Stimulated activated CD8-positive, alpha-beta memory T cell treated with anti-CD3 and anti-CD28 coated beads, Interleukin-12 subunit alpha, Interleukin-12 subunit beta, amount 100 ng/mL, for 24 hours (primary cell): ENCODE results near the gene MVB12B.

Experiments used
- DNase-seq: peaks from one replicate; pipeline ENCODE4 v3.0.0-alpha.2; 2020; ENCODE audit errors: extremely low read depth

Gene MVB12B

DNA sequence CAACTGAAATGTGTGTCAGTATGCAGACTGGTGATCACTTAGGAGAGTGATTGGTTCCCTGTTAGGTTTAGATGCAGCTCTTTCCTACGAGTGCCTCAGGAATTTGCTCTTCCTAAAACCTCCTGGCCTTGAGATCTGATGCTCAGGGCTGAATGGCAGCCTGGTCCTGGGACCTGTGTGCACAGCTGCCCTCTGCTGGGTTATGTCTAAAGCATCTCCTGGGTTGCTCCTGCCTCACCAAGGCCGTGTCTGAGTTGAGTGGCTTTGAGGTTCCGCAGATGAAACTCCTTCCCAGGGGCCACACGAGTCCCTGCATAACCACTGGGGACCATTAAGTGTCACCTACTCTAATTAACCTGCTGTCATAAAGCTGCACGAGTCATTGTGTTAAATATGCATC is 59.5 kb downstream of the MVB12B start:
- no peak for DNase-seq

DNA sequence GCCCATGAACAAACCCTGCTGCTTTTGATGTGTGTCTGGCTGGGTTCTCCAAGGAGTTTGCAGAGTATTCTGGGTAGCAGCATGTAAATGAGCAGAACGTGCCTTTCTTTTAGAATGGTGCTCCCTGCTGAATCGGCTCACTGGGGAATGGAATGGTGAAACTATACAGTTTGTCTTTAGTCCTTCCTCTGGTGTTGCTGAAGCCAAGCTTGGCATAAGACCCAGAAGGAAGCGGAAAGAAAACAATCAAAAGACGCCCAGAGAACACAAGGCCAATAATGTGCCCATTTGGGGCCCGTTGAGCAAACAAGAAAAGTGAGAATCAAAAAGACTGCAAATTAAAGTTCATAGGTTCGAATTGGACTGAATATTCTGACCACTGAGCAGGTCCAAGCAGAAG is 60.1 kb downstream of the MVB12B start:
- no peak for DNase-seq

- DNase-seq: no peak
These were observed 62.5 kb downstream of the MVB12B start for GRCh38 chr9:126388964-126389708.

DNA sequence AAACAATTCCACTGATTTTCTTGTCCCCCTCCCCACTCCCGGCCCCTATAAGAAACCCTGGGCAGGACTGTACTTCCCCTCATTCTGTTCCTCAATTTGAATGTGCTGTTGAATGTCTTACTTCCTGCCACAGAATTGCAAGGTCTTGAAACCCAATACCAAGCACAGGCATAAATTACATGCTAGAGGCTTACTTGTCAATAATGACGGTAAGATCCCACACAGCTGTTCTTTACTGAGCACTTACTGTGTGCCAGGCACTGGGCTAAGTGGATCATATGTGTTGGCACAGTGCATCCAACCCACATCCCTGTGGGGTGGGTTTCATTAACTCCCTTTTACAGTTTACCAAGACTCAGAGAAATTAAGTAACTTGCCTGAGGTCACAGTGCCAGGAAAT is 63.4 kb downstream of the MVB12B start:
- no peak for DNase-seq

- no peak for DNase-seq
These were observed 64.3 kb downstream of the MVB12B start for GRCh38 chr9:126390923-126391322.

- no peak for DNase-seq
These were observed 65.4 kb downstream of the MVB12B start for GRCh38 chr9:126391713-126392661.

GRCh38 chr9:126392662-126393371 is 66.2 kb downstream of the MVB12B start:
- DNase-seq: no peak

GRCh38 chr9:126393876-126394275 is 67.2 kb downstream of the MVB12B start:
- no peak for DNase-seq

- no peak for DNase-seq
These were observed 68.2 kb downstream of the MVB12B start for GRCh38 chr9:126394802-126395201.

- no peak for DNase-seq
These were observed 69.0 kb downstream of the MVB12B start for GRCh38 chr9:126395439-126396212.

- peak; percentile 30 for DNase-seq
These were observed 70.4 kb downstream of the MVB12B start for GRCh38 chr9:126397056-126397455.

DNA sequence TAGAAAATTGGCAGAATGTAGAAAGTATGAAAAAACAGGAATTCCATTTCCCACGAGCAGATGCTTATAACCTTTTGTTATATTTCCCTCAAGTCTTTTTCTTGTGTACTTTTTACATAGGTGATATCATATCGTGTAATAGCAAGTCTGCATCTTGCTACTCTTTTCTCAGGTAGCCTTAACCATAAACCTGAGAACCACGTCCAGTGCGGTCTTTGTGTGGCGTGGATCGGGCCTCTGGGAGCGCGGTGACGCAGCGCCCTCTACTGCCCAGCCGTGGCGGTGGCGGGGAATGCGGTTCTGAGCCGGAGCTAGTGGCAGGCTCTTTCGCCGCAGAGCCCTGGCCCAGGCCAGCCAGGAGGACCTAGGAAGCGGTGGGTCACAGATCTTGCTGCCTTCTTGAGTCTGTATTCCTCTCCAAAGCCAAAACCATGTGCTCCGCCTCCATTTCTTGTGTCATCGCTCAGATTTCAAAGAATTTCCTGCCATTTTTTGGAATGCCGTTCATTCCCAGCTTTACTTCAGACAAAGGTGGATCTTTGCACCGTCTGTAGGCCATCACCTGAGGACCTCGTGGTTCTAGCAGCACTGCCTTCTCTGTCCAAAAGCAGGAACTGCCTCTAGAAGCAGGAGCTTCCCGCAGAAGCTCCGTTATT is 71.9 kb downstream of the MVB12B start:
- DNase-seq: peak; percentile 38

DNA sequence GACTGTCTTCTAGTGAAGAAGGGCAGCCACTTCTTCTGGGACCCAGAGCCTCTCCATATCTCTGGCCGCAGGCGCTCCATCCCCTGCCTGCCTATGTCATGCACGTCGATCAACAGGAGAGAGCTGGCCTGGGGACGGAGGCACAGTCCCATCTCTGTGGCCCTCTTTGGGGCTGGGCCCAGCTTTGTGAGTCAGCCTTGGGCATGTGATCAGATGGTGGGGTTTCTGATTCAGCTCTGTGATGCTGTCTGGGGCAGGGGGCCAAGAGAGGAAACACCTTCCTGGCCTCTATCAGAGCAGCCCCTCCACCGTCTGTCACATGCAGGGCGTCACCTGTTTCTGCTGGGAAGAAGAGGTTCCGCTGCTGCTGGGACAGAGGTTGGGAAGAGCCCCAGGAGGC is 72.6 kb downstream of the MVB12B start:
- no peak for DNase-seq

- DNase-seq: no peak
These were observed 73.2 kb downstream of the MVB12B start for GRCh38 chr9:126399789-126400188.

DNA sequence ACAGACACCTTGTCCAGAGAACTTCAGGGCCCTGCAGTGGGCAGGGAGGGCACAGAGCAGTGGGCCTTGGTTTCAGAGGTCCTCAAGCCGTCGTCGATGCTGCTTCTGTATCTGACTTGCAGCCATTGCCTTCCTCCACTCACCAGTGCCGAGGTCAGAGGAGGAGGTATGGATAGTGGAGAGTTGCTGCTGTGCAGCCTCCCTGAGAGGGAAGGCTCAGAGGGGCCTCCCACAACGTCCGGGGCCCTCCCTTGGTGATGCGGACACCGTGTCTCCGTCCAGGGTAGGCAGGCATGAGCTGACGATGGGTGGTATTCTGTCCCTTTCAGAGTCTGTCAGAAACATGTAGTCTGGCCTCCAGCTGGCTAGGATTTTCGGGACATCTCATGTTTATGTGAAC is 73.9 kb downstream of the MVB12B start:
- DNase-seq: no peak

- DNase-seq: no peak
These were observed 74.5 kb downstream of the MVB12B start for GRCh38 chr9:126401107-126401506.

DNA sequence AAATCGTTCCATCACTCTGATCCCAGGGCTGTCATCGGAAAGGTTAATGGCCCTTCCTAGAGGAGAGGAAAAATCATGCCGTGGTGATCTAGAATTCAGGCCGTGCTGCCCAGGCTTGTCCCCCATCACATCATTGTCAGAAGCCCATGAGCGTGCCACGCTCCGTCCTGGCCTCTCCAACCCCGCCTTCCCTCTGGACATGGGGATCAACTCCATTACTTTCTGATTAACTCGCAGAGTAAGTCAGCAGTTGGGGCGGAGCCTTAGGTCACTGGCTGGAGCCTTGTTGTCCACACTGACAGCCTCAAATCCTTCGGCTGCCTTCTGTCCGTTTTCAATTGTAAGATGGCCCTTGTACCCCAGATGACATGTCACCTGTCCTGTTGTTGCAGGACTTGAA is 75.0 kb downstream of the MVB12B start:
- no peak for DNase-seq

- DNase-seq: no peak
These were observed 76.8 kb downstream of the MVB12B start for GRCh38 chr9:126403397-126403796.

DNA sequence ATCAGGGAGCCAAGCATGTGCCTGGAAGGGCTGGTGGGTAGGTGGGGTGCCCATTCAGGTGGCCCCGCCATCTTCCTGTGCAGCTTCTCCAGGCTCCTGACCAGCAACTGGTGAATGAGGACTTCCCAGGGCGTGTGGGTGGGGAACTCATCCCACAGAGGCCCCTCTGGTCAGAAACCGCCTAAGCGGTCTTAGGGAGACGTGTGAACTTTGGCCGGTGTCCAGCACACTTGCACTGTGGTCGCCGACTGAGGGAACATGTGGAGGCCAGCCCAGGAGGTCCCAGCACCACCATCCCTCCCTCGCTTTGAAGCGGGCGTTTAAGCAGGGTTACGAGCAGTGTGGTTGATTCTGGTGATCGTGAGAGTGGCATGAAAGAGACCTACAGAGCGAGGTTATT is 77.8 kb downstream of the MVB12B start:
- DNase-seq: no peak

DNA sequence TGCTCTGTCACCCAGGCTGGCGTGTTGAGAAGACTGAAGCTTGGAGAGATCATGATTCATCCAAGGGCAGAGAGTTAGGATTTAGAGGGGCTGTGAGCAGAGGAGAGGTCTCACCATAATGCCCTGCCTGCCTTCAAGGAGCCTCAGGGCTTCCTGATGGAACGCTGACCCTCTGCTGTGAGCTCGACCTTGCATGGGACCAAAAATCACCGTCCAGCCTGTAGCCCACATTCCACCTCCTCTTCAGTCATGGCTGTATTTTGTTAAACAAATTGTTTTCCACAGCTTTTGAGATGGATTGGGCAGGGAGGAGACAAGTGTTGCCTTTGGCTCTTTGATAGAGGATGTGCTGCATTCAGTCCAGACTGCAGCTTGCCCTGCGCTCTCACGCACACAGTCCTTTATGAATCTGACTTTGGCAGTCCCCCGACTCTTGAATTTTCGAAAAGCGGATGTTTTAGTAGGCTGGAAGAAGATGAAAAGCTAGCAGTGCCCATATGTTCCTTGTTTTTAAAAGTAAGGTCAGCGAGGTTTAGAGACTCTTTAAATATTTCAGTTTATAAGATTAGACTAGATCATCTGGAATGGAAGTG is 79.5 kb downstream of the MVB12B start:
- DNase-seq: no peak
